Measurements from ENCODE around the gene NAA40.

NAA40 gene

DNA sequence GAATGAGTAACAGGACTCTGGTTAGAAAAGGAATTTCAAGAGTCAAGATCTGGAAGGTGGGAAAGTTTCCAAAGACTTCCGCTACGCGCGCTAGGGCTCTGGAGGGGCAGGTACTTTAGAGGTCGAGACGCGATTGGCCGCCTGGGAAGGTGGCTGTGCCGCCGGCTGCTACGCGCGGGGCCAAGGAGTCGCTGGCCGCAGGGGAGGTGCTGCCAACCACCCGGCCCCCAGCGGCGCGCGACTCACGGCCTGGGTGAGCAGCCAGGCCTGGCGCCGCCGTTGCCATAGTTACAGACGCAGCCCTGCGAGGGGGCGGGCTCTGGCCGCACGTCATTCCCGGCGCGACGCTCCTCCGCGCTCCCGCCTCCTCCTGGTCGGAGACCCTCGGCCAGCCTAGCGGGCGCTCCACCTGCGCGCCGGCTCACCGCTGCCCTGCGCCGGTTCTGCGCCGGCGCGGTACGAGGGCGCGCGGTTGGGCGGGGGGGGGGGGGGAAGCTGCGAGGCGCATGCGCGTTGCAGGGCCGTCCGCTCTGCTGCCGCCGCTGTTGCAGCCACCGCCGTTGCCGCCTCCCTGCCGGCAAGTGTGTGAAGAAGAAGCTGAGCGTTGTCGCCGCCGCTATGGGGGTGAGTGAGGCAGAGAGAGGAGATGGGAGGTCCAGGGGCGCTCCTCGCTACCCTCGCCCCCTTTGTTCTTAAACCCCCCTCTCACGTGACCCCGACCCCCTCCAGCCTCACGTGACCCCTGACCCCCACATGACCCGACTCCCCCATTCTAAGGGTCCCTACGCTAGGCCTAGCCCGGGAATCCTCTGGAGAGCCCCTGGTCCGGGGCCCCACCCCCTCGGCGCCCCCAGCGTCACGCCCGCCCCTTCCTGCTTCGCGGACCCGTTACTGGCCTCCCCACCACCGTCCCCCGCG, at the start of gene NAA40:
TSS of gene NAA40 (plus strand) at position 524 of the 918 bp plus-strand sequence. CDS start at position 619, 95 bp downstream.
- no peaks in the 10 kb centered on the region for H3K9me3 ChIP-seq (ENCODE audit: control insufficient read depth in 2 of 2, low read length in 2 of 2)
- peaks cover 19 to 21% of the 10 kb centered on the region in 2 donors for H3K4me1 ChIP-seq (ENCODE audit: control insufficient read depth in 2 of 2, insufficient read depth in 2 of 2, low read length in 2 of 2)
- no peaks in the 10 kb centered on the region for H3K36me3 ChIP-seq (ENCODE audit: control insufficient read depth in 2 of 2, insufficient read depth in 2 of 2, low read length in 2 of 2)
- no peaks in the 10 kb centered on the region for H3K27me3 ChIP-seq (ENCODE audit: control insufficient read depth in 2 of 2, insufficient read depth in 2 of 2, low read length in 2 of 2)
- peak within 1 kb of the TSS; percentile 65 to 69 for H3K27ac ChIP-seq (ENCODE audit: low read depth in 2 of 2, low read length in 2 of 2)
- peak within 1 kb of the TSS; percentile 79 to 86 for H3K4me3 ChIP-seq (ENCODE audit: low read length in 2 of 2)
- peak within 1 kb of the TSS; percentile 62 to 72 for H3K9ac ChIP-seq (ENCODE audit: low read depth in 1 of 2, low read length in 2 of 2)

GRCh38 chr11:63889344-63889743, 49.5 kb upstream of the NAA40 start:
- Histone ChIP-seq H3K9ac (ENCODE audit: low read depth in 1 of 2, low read length in 2 of 2) (peak overlapping the region; percentile 76 to 82), H3K4me3 (ENCODE audit: low read length in 2 of 2) (peak overlapping the region; percentile 69 to 79), H3K27ac (ENCODE audit: low read depth in 2 of 2, low read length in 2 of 2) (peak overlapping the region; percentile 96 to 99), H3K36me3 (ENCODE audit: control insufficient read depth in 2 of 2, insufficient read depth in 2 of 2, low read length in 2 of 2) (peaks cover 0 to 11% of the 10 kb centered on the region in 2 donors), H3K4me1 (ENCODE audit: control insufficient read depth in 2 of 2, insufficient read depth in 2 of 2, low read length in 2 of 2) (peaks cover 48 to 49% of the 10 kb centered on the region in 2 donors), H3K27me3 (ENCODE audit: control insufficient read depth in 2 of 2, insufficient read depth in 2 of 2, low read length in 2 of 2) (no peaks in the 10 kb centered on the region), H3K9me3 (ENCODE audit: control insufficient read depth in 2 of 2, low read length in 2 of 2) (no peaks in the 10 kb centered on the region)

- Histone ChIP-seq H3K9ac (ENCODE audit: low read depth in 1 of 2, low read length in 2 of 2) (peak overlapping the region in 1 of 2 donors; percentile 76), H3K4me3 (ENCODE audit: low read length in 2 of 2) (peak overlapping the region; percentile 69 to 79), H3K27me3 (ENCODE audit: control insufficient read depth in 2 of 2, insufficient read depth in 2 of 2, low read length in 2 of 2) (no peaks in the 10 kb centered on the region), H3K9me3 (ENCODE audit: control insufficient read depth in 2 of 2, low read length in 2 of 2) (no peaks in the 10 kb centered on the region), H3K27ac (ENCODE audit: low read depth in 2 of 2, low read length in 2 of 2) (peak overlapping the region; percentile 26 to 99), H3K4me1 (ENCODE audit: control insufficient read depth in 2 of 2, insufficient read depth in 2 of 2, low read length in 2 of 2) (peaks cover 41 to 44% of the 10 kb centered on the region in 2 donors), H3K36me3 (ENCODE audit: control insufficient read depth in 2 of 2, insufficient read depth in 2 of 2, low read length in 2 of 2) (peaks cover 7 to 19% of the 10 kb centered on the region in 2 donors)
These were observed 48.4 kb upstream of the NAA40 start for GRCh38 chr11:63890368-63890767.

DNA sequence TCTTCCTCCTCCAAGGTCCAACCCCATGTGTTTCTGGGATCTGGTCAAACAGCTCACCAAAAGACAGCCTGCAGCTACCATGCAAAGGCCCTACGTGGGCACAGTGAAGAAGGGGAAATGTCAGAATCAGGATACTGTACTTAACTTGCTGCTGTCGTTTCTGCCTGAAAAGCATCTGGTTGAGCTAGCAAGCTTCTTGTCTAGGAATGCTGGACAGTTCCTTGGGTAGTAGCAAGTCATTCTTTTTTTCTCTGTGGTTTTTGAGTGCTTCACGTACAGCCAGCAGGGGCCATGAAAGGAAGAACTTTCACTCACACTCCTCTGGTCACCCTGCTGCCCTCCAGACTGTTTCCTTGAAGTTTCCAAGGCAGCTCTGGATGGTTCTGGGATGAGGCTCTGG, 46.6 kb upstream of the NAA40 start:
- no peak overlapping the region for H3K9ac ChIP-seq (ENCODE audit: low read depth in 1 of 2, low read length in 2 of 2)
- peaks cover 41 to 42% of the 10 kb centered on the region in 2 donors for H3K4me1 ChIP-seq (ENCODE audit: control insufficient read depth in 2 of 2, insufficient read depth in 2 of 2, low read length in 2 of 2)
- H3K36me3 ChIP-seq (ENCODE audit: control insufficient read depth in 2 of 2, insufficient read depth in 2 of 2, low read length in 2 of 2): peaks cover 25 to 36% of the 10 kb centered on the region in 2 donors
- H3K9me3 ChIP-seq (ENCODE audit: control insufficient read depth in 2 of 2, low read length in 2 of 2): no peaks in the 10 kb centered on the region
- no peak overlapping the region for H3K4me3 ChIP-seq (ENCODE audit: low read length in 2 of 2)
- H3K27ac ChIP-seq (ENCODE audit: low read depth in 2 of 2, low read length in 2 of 2): no peak overlapping the region
- no peaks in the 10 kb centered on the region for H3K27me3 ChIP-seq (ENCODE audit: control insufficient read depth in 2 of 2, insufficient read depth in 2 of 2, low read length in 2 of 2)

DNA sequence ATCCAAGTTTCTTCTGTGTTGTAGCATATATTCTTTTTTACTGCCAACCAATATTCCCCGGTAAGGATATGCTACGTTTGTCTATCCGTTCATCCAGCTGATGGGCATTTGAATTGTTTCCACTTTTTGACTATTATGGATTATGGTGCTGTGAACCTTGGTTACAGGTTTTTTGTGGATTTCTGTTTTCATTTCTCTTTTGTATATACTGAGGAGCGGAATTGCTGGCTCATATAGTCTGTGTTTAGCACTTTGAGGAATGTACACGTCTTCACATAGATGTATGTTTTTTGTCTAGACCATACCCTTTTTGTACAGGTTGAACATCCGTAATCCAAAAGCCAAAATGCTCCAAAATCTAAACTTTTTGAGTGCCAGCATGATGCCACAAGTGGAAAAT, 45.4 kb upstream of the NAA40 start:
- Histone ChIP-seq H3K9ac (ENCODE audit: low read depth in 1 of 2, low read length in 2 of 2) (no peak overlapping the region), H3K27ac (ENCODE audit: low read depth in 2 of 2, low read length in 2 of 2) (no peak overlapping the region), H3K9me3 (ENCODE audit: control insufficient read depth in 2 of 2, low read length in 2 of 2) (no peaks in the 10 kb centered on the region), H3K27me3 (ENCODE audit: control insufficient read depth in 2 of 2, insufficient read depth in 2 of 2, low read length in 2 of 2) (no peaks in the 10 kb centered on the region), H3K4me3 (ENCODE audit: low read length in 2 of 2) (no peak overlapping the region), H3K36me3 (ENCODE audit: control insufficient read depth in 2 of 2, insufficient read depth in 2 of 2, low read length in 2 of 2) (peaks cover 36 to 47% of the 10 kb centered on the region in 2 donors), H3K4me1 (ENCODE audit: control insufficient read depth in 2 of 2, insufficient read depth in 2 of 2, low read length in 2 of 2) (peaks cover 31 to 32% of the 10 kb centered on the region in 2 donors)

DNA sequence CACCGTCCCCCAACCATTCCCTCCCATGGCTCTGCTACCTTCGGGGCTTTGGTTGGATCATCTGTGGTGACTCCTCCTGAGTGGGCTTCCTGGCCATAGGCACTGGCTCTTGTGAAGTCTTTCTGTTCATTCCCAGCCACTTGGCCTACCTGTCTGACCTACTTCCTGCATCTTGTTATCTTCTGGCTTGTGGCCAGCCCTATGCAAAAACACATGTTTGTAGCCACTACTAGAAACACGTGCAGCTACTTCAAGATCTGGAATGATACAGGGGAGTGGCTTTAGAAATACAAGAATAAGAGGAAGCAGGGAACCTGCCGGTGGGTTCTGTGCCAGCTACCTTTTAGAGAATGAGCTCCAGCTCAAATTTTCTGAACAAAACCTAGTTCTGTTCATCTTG, 42.7 kb upstream of the NAA40 start:
- Histone ChIP-seq H3K4me1 (ENCODE audit: control insufficient read depth in 2 of 2, insufficient read depth in 2 of 2, low read length in 2 of 2) (peaks cover 5 to 7% of the 10 kb centered on the region in 2 donors), H3K9me3 (ENCODE audit: control insufficient read depth in 2 of 2, low read length in 2 of 2) (no peaks in the 10 kb centered on the region), H3K9ac (ENCODE audit: low read depth in 1 of 2, low read length in 2 of 2) (no peak overlapping the region), H3K27me3 (ENCODE audit: control insufficient read depth in 2 of 2, insufficient read depth in 2 of 2, low read length in 2 of 2) (no peaks in the 10 kb centered on the region), H3K4me3 (ENCODE audit: low read length in 2 of 2) (no peak overlapping the region), H3K36me3 (ENCODE audit: control insufficient read depth in 2 of 2, insufficient read depth in 2 of 2, low read length in 2 of 2) (peaks cover 63 to 68% of the 10 kb centered on the region in 2 donors), H3K27ac (ENCODE audit: low read depth in 2 of 2, low read length in 2 of 2) (no peak overlapping the region)

GRCh38 chr11:63897459-63898146, 41.2 kb upstream of the NAA40 start:
- H3K4me1 ChIP-seq (ENCODE audit: control insufficient read depth in 2 of 2, insufficient read depth in 2 of 2, low read length in 2 of 2): peaks cover 2 to 5% of the 10 kb centered on the region in 2 donors
- no peaks in the 10 kb centered on the region for H3K27me3 ChIP-seq (ENCODE audit: control insufficient read depth in 2 of 2, insufficient read depth in 2 of 2, low read length in 2 of 2)
- H3K9ac ChIP-seq (ENCODE audit: low read depth in 1 of 2, low read length in 2 of 2): no peak overlapping the region
- no peaks in the 10 kb centered on the region for H3K9me3 ChIP-seq (ENCODE audit: control insufficient read depth in 2 of 2, low read length in 2 of 2)
- no peak overlapping the region for H3K4me3 ChIP-seq (ENCODE audit: low read length in 2 of 2)
- no peak overlapping the region for H3K27ac ChIP-seq (ENCODE audit: low read depth in 2 of 2, low read length in 2 of 2)
- peaks cover 76% of the 10 kb centered on the region in 2 donors for H3K36me3 ChIP-seq (ENCODE audit: control insufficient read depth in 2 of 2, insufficient read depth in 2 of 2, low read length in 2 of 2)

- Histone ChIP-seq H3K9ac (ENCODE audit: low read depth in 1 of 2, low read length in 2 of 2) (no peak overlapping the region), H3K9me3 (ENCODE audit: control insufficient read depth in 2 of 2, low read length in 2 of 2) (no peaks in the 10 kb centered on the region), H3K27ac (ENCODE audit: low read depth in 2 of 2, low read length in 2 of 2) (no peak overlapping the region), H3K27me3 (ENCODE audit: control insufficient read depth in 2 of 2, insufficient read depth in 2 of 2, low read length in 2 of 2) (no peaks in the 10 kb centered on the region), H3K4me3 (ENCODE audit: low read length in 2 of 2) (no peak overlapping the region), H3K36me3 (ENCODE audit: control insufficient read depth in 2 of 2, insufficient read depth in 2 of 2, low read length in 2 of 2) (peaks cover 83 to 90% of the 10 kb centered on the region in 2 donors), H3K4me1 (ENCODE audit: control insufficient read depth in 2 of 2, insufficient read depth in 2 of 2, low read length in 2 of 2) (no peaks in the 10 kb centered on the region)
These were observed 37.1 kb upstream of the NAA40 start for GRCh38 chr11:63901660-63902059.

- Histone ChIP-seq H3K4me3 (ENCODE audit: low read length in 2 of 2) (no peak overlapping the region), H3K9ac (ENCODE audit: low read depth in 1 of 2, low read length in 2 of 2) (no peak overlapping the region), H3K9me3 (ENCODE audit: control insufficient read depth in 2 of 2, low read length in 2 of 2) (no peaks in the 10 kb centered on the region), H3K36me3 (ENCODE audit: control insufficient read depth in 2 of 2, insufficient read depth in 2 of 2, low read length in 2 of 2) (peaks cover 70 to 80% of the 10 kb centered on the region in 2 donors), H3K27me3 (ENCODE audit: control insufficient read depth in 2 of 2, insufficient read depth in 2 of 2, low read length in 2 of 2) (no peaks in the 10 kb centered on the region), H3K27ac (ENCODE audit: low read depth in 2 of 2, low read length in 2 of 2) (no peak overlapping the region), H3K4me1 (ENCODE audit: control insufficient read depth in 2 of 2, insufficient read depth in 2 of 2, low read length in 2 of 2) (no peaks in the 10 kb centered on the region)
These were observed 34.9 kb upstream of the NAA40 start for GRCh38 chr11:63903884-63904283.

DNA sequence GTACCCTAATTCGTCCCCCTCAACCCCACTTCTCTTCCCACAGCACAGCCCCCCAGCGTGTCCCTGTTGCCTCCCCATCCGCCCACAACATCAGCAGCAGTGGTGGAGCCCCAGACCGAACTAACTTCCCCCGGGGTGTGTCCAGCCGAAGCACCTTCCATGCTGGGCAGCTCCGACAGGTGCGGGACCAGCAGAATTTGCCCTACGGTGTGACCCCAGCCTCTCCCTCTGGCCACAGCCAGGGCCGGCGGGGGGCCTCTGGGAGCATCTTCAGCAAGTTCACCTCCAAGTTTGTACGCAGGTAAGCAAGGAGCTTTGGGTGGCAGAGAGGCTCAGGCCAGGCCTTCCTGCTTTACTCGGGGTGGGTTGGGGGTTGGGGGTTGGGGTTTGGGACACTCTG, 34.1 kb upstream of the NAA40 start:
- Histone ChIP-seq H3K9ac (ENCODE audit: low read depth in 1 of 2, low read length in 2 of 2) (no peak overlapping the region), H3K4me3 (ENCODE audit: low read length in 2 of 2) (no peak overlapping the region), H3K9me3 (ENCODE audit: control insufficient read depth in 2 of 2, low read length in 2 of 2) (no peaks in the 10 kb centered on the region), H3K27me3 (ENCODE audit: control insufficient read depth in 2 of 2, insufficient read depth in 2 of 2, low read length in 2 of 2) (no peaks in the 10 kb centered on the region), H3K27ac (ENCODE audit: low read depth in 2 of 2, low read length in 2 of 2) (no peak overlapping the region), H3K36me3 (ENCODE audit: control insufficient read depth in 2 of 2, insufficient read depth in 2 of 2, low read length in 2 of 2) (peaks cover 66 to 76% of the 10 kb centered on the region in 2 donors), H3K4me1 (ENCODE audit: control insufficient read depth in 2 of 2, insufficient read depth in 2 of 2, low read length in 2 of 2) (no peaks in the 10 kb centered on the region)

Measured in mucosa of rectum (tissue), 2 donors.